H54 (cell line): ENCODE results near the gene PTGS1.
"Not testable (repeated sequence)": the region's sequence is repeated elsewhere in the genome, so short reads cannot be mapped to it uniquely, and the experiment has no call there.

Source experiments
- DNase-seq: peaks from one replicate; pipeline ENCODE4 v3.0.0; 2011; ENCODE audit warnings: low spot score, mixed read lengths; ENCODE audit not compliant: insufficient read length
- FAIRE-seq: peaks from 3 replicates; lab custom pipeline; 2011; peaks lifted over from hg19 to GRCh38; lab: Jason Lieb, UNC
- POLR2A ChIP-seq: IDR thresholded peaks from 2 replicates; pipeline ENCODE4 v1.6.1; 2011; ENCODE audit warnings: low read depth, mild to moderate bottlenecking, low read length

The PTGS1 gene

GRCh38 chr9:122355336-122355875, 15.4 kb upstream of the PTGS1 start:
- FAIRE-seq = no peak
- no peak for DNase-seq
- no peak for TF ChIP-seq POLR2A

- DNase-seq (no peak), FAIRE-seq (no peak)
- TF ChIP-seq POLR2A = no peak
Observed at GRCh38 chr9:122356627-122357026, 14.2 kb upstream of the PTGS1 start.

GRCh38 chr9:122360891-122361290, 9.9 kb upstream of the PTGS1 start:
- TF ChIP-seq POLR2A = no peak
- peak; percentile 44 for DNase-seq
- FAIRE-seq = no peak

- not testable (repeated sequence) for FAIRE-seq, DNase-seq
Observed at GRCh38 chr9:122363131-122363530, 7.7 kb upstream of the PTGS1 start.

- DNase-seq = no peak
- no peak for TF ChIP-seq POLR2A
- no peak for FAIRE-seq
Observed at GRCh38 chr9:122364117-122364782, 6.6 kb upstream of the PTGS1 start.

GRCh38 chr9:122364783-122365150, 6.1 kb upstream of the PTGS1 start:
- TF ChIP-seq POLR2A = no peak
- DNase-seq (no peak), FAIRE-seq (no peak)

GRCh38 chr9:122366074-122366660, 4.7 kb upstream of the PTGS1 start:
- FAIRE-seq = no peak
- DNase-seq = no peak
- TF ChIP-seq POLR2A = no peak

GRCh38 chr9:122367065-122367464, 3.8 kb upstream of the PTGS1 start:
- DNase-seq (no peak), FAIRE-seq (no peak)
- TF ChIP-seq POLR2A = no peak

GRCh38 chr9:122367774-122368460, 2.9 kb upstream of the PTGS1 start:
- no peak for DNase-seq
- FAIRE-seq = no peak
- TF ChIP-seq POLR2A = no peak

- FAIRE-seq (no peak), DNase-seq (no peak)
- TF ChIP-seq POLR2A = no peak
Observed at GRCh38 chr9:122368642-122369041, 2.2 kb upstream of the PTGS1 start.

GRCh38 chr9:122370303-122370702, 521 bp upstream of the PTGS1 start:
- FAIRE-seq (no peak), DNase-seq (no peak)
- no peak for TF ChIP-seq POLR2A

GRCh38 chr9:122371846-122372245, 1.0 kb downstream of the PTGS1 start:
- DNase-seq (no peak), FAIRE-seq (no peak)
- TF ChIP-seq POLR2A = no peak

GRCh38 chr9:122372856-122373845, 2.3 kb downstream of the PTGS1 start:
- TF ChIP-seq POLR2A = no peak
- DNase-seq (no peak), FAIRE-seq (no peak)

GRCh38 chr9:122374885-122375420, 4.1 kb downstream of the PTGS1 start:
- DNase-seq (no peak), FAIRE-seq (no peak)
- no peak for TF ChIP-seq POLR2A
